ENCODE results near the gene HINFP. TPM values are rescaled to one million over a fixed set of nuclear protein-coding genes. Genes with fewer than 3 reads are reported as not detected.
A peak's percentile ranks its signal among the peaks of the same experiment; 100 is the strongest.
"Not testable (repeated sequence)": the region's sequence is repeated elsewhere in the genome, so short reads cannot be mapped to it uniquely, and the experiment has no call there.

Gene HINFP
- total RNA-seq, 1 experiment from 2014 or later, result 6.7 TPM

- no peak for DNase-seq (ENCODE audit: low read depth in 1 of 2, low spot score in 2 of 2)
- Histone ChIP-seq H3K9me3 (replicated peaks) (no peaks in the 10 kb centered on the region), H3K27ac (no peak overlapping the region), H3K36me3 (no peaks in the 10 kb centered on the region), H3K4me3 (no peak overlapping the region), H3K27me3 (replicated peaks) (no peaks in the 10 kb centered on the region), H3K4me1 (replicated peaks) (peaks cover 12% of the 10 kb centered on the region)
These were observed 3.2 kb upstream of the HINFP start for GRCh38 chr11:119118227-119118626.

GRCh38 chr11:119118946-119119345 is 2.4 kb upstream of the HINFP start:
- no peak for DNase-seq (ENCODE audit: low read depth in 1 of 2, low spot score in 2 of 2)
- no peak overlapping the region for H3K27ac ChIP-seq
- H3K4me1 ChIP-seq (replicated peaks), result peaks cover 12% of the 10 kb centered on the region
- no peaks in the 10 kb centered on the region for H3K36me3 ChIP-seq
- no peak overlapping the region for H3K4me3 ChIP-seq
- H3K27me3 ChIP-seq (replicated peaks), result no peaks in the 10 kb centered on the region
- no peaks in the 10 kb centered on the region for H3K9me3 ChIP-seq (replicated peaks)

DNA sequence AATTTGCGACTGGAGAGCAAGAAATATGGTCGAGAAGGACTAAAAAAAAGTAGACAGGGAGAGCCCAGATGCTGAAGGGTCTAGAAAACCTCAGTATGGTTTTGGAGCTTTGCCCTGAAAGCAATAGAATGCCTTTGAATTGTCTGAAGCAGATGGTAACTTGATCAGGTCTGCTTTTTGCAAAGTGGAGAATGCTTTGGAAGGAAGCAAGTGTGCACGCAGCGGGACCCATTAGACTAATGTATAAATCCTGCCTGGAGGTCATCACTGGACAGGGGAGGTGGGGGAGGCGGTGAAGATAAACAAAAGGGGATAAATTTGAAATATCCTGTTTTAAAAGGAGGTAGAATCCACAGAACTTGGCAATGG is 757 bp upstream of the HINFP start:
- no peak for DNase-seq (ENCODE audit: low read depth in 1 of 2, low spot score in 2 of 2)
- no peaks in the 10 kb centered on the region for H3K9me3 ChIP-seq (replicated peaks)
- H3K4me3 ChIP-seq, result peak overlapping the region; percentile 70

DNA sequence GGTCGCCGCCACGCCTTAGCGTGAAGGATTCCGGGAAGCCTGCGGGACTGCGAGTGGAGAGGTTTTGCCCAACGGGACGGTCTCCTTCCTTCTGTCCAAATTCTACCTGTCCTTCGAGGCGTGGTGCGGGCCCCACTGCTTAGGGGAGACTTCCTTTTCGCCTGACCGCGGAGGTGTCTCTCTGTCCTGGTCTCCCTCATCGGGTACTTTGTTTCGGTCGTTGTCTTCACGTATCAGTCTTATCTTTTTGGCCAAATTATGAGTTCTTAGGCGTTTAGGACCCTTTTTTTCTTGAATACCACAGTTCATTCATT is 388 bp downstream of the HINFP start:
- H3K36me3 ChIP-seq, result no peaks in the 10 kb centered on the region
- H3K9me3 ChIP-seq (replicated peaks), result no peaks in the 10 kb centered on the region
- no peaks in the 10 kb centered on the region for H3K27me3 ChIP-seq (replicated peaks)
- DNase-seq (ENCODE audit: low read depth in 1 of 2, low spot score in 2 of 2), result no peak
- peaks cover 12% of the 10 kb centered on the region for H3K4me1 ChIP-seq (replicated peaks)
- H3K27ac ChIP-seq, result no peak overlapping the region
- H3K4me3 ChIP-seq, result peak overlapping the region; percentile 70

More for the DNA sequence above, 757 bp upstream of the HINFP start:
- Histone ChIP-seq H3K4me1 (replicated peaks) (peaks cover 12% of the 10 kb centered on the region), H3K27ac (peak overlapping the region; percentile 15; the same call in 1 of the 2 replicates), H3K27me3 (replicated peaks) (no peaks in the 10 kb centered on the region), H3K36me3 (no peaks in the 10 kb centered on the region)

DNA sequence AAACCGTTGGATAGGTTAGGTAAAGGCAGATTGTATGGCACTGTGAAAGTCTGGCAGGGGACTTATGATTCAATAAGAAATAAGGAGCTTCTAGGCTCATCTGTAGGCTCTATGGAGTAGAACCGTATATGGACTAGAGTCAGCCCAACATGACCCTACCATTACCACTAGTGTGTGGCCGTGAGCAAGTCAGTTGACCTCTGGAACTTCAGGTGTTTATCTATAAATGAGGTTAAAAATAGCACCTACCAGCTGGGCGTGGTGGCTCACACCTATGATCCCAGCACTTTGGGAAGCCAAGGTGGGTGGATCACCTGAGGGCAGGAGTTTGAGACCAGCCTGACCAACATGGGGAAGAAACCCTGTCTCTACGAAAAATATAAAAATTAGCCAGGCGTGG is 4.4 kb downstream of the HINFP start:
- H3K27ac ChIP-seq, result no peak overlapping the region
- peaks cover 7% of the 10 kb centered on the region for H3K4me1 ChIP-seq (replicated peaks)
- no peaks in the 10 kb centered on the region for H3K36me3 ChIP-seq
- no peak for DNase-seq (ENCODE audit: low read depth in 1 of 2, low spot score in 2 of 2)
- H3K27me3 ChIP-seq (replicated peaks), result no peaks in the 10 kb centered on the region
- no peak overlapping the region for H3K4me3 ChIP-seq
- H3K9me3 ChIP-seq (replicated peaks), result no peaks in the 10 kb centered on the region

DNA sequence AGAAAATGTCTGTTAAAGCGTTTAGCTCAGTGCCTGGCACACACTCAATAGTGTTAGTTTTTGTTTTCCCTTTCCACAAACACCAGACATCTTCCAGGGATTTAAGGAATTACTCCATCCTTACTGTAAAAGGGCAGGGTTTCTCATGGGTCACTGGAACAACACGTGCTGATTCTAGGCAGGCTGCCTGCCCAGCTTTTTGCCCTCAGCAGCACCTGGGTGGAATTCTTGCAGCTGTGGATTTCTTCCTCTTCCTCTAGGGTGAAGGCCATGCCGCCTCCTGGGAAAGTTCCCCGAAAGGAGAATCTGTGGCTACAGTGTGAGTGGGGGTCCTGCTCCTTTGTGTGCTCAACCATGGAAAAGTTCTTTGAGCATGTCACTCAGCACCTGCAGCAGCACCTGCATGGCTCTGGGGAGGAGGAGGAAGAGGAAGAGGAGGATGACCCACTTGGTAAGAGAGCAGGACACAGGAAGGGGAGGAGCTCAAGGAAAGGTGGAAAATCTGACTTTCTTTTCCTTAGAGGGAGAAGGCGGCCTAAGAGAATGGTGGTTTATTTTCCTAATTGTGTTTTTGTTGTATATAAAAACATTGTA is 5.4 kb downstream of the HINFP start:
- H3K27me3 ChIP-seq (replicated peaks), result no peaks in the 10 kb centered on the region
- H3K36me3 ChIP-seq, result no peaks in the 10 kb centered on the region
- H3K4me3 ChIP-seq, result no peak overlapping the region
- H3K4me1 ChIP-seq (replicated peaks), result 0 out of 2 replicates have a peak, but pooled peaks cover 5% of the 10 kb centered on the region
- H3K27ac ChIP-seq, result no peak overlapping the region
- no peak for DNase-seq (ENCODE audit: low read depth in 1 of 2, low spot score in 2 of 2)
- no peaks in the 10 kb centered on the region for H3K9me3 ChIP-seq (replicated peaks)

GRCh38 chr11:119130662-119131061 is 9.3 kb downstream of the HINFP start:
- no peaks in the 10 kb centered on the region for H3K9me3 ChIP-seq (replicated peaks)
- H3K27ac ChIP-seq, result no peak overlapping the region
- no peak for DNase-seq (ENCODE audit: low read depth in 1 of 2, low spot score in 2 of 2)
- 0 out of 2 replicates have a peak, but pooled peaks cover 5% of the 10 kb centered on the region for H3K36me3 ChIP-seq
- no peaks in the 10 kb centered on the region for H3K27me3 ChIP-seq (replicated peaks)
- H3K4me3 ChIP-seq, result no peak overlapping the region
- no peaks in the 10 kb centered on the region for H3K4me1 ChIP-seq (replicated peaks)

- H3K9me3 ChIP-seq (replicated peaks), result no peaks in the 10 kb centered on the region
- no peak overlapping the region for H3K27ac ChIP-seq
- DNase-seq (ENCODE audit: low read depth in 1 of 2, low spot score in 2 of 2), result no peak
- no peak overlapping the region for H3K4me3 ChIP-seq
- no peaks in the 10 kb centered on the region for H3K4me1 ChIP-seq (replicated peaks)
- H3K36me3 ChIP-seq, result 0 out of 2 replicates have a peak, but pooled peaks cover 5% of the 10 kb centered on the region
- no peaks in the 10 kb centered on the region for H3K27me3 ChIP-seq (replicated peaks)
These were observed 13.1 kb downstream of the HINFP start for GRCh38 chr11:119134389-119134978.

DNA sequence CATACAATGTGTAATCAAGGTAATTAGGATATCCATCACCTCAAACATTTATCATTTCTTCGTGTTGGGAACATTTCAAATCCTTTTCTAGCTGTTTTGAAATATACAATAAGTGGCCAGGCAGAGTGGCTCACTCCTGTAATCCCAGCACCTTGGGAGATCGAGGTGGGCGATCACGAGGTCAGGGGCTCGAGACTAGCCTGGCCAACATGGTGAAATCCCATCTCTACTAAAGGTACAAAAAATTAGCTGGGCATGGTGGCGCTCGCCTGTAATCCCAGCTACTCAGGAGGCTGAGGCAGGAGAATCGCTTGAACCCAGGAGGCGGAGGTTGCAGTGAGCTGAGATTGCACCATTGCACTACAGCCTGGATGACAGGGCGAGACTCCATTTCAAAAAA is 17.9 kb downstream of the HINFP start:
- H3K36me3 ChIP-seq; H3K27me3 ChIP-seq (replicated peaks); H3K4me1 ChIP-seq (replicated peaks); H3K4me3 ChIP-seq; DNase-seq (ENCODE audit: low read depth in 1 of 2, low spot score in 2 of 2); H3K27ac ChIP-seq; H3K9me3 ChIP-seq (replicated peaks): not testable (repeated sequence)

DNA sequence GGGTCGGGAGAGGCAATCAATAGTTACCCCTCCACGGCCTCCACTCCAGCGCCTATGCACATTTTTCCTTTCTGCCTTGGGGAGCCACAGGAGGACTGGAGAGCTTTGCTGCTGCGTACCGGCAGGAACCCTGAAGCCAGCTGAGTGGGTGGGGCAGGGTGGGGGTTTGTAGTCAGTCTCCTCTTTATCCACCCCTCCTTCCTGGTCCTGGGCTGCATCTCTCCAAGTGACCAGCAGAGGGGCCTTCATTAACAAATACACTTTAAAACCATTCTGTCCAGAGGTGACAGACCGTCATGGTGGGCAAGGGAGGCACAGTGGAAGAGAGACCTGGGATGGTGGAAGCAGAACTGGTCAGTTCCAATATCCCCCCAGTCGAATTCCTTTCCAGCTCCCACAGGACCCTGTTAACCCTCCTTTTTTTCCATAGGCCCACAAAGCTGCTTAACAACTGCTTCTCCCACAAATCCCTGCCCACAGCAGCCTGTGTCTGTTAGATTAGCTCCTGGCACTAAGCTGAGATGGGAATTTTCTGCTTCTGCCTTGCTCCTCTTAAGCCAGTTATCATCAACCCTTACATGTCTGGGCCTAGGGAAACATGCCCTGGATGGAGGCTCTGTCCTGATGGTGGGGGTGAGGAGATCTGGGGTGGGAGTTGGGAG is 23.6 kb downstream of the HINFP start:
- Histone ChIP-seq H3K4me3 (no peak overlapping the region), H3K27me3 (replicated peaks) (no peaks in the 10 kb centered on the region), H3K27ac (no peak overlapping the region), H3K36me3 (no peaks in the 10 kb centered on the region), H3K4me1 (replicated peaks) (no peaks in the 10 kb centered on the region; the same call in none of the 2 replicates), H3K9me3 (replicated peaks) (no peaks in the 10 kb centered on the region)
- peak; percentile 22 to 64 for DNase-seq (ENCODE audit: low read depth in 1 of 2, low spot score in 2 of 2)

DNA sequence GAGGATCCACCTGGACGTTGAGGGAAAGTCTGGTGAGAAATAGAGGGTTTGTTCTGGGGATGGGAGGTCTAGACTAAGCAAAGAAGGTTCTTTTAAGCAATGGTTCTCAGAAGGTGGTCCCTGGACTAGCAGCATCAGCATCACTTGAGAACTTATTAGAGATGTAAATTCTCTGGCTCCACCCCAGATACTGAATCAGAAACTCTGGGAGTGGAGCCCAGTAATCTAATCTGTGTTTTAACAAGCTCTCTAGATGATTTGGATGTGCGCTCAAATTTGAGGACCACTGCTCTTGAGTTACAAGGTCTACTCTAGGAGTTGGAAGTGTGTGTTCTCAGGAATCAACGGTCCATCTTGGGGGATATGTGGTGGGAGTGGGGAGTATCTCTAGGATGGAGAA is 24.2 kb downstream of the HINFP start:
- Histone ChIP-seq H3K9me3 (replicated peaks) (no peaks in the 10 kb centered on the region), H3K4me3 (no peak overlapping the region), H3K27ac (no peak overlapping the region), H3K27me3 (replicated peaks) (no peaks in the 10 kb centered on the region), H3K36me3 (no peaks in the 10 kb centered on the region), H3K4me1 (replicated peaks) (no peaks in the 10 kb centered on the region; the same call in none of the 2 replicates)
- DNase-seq (ENCODE audit: low read depth in 1 of 2, low spot score in 2 of 2), result no peak

DNA sequence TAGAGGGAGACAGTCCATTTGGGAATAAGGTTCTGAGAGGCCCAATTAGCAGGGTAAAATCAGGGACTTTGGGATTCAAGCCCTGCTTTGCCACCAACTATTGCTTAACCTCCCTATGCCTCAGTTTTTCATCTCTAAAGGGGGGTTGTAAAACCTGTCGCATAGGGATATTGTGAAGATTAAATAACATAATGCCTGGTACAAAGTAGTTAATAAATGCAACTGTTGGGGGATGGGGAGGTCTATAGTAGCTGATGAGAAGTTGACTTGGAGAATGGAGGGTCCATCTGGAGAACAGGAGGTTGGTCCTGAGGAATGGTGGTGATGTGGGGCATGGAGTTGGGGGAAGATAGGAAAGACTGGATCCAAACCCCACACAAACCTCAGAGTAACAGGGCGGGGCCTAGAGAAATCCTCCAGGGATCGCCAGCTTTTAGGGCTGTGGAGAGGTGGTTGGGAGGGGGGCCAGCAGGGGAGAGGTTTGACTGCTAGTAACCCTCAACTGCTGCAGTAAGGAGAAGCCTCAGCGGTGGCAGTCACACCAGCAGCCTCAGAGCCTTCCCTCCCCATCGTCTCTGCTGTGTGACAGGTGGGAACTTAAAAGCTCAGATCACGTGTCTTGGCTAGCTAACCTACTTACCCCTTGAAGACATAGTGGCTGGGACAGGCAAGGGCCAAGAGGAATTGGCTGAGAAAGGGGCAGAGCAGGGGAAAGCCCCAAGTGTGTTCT is 26.4 kb downstream of the HINFP start:
- H3K9me3 ChIP-seq (replicated peaks), result no peaks in the 10 kb centered on the region
- DNase-seq (ENCODE audit: low read depth in 1 of 2, low spot score in 2 of 2), result no peak
- no peaks in the 10 kb centered on the region for H3K27me3 ChIP-seq (replicated peaks)
- H3K27ac ChIP-seq, result no peak overlapping the region
- no peaks in the 10 kb centered on the region for H3K36me3 ChIP-seq
- H3K4me3 ChIP-seq, result no peak overlapping the region
- H3K4me1 ChIP-seq (replicated peaks), result no peaks in the 10 kb centered on the region; the same call in none of the 2 replicates

DNA sequence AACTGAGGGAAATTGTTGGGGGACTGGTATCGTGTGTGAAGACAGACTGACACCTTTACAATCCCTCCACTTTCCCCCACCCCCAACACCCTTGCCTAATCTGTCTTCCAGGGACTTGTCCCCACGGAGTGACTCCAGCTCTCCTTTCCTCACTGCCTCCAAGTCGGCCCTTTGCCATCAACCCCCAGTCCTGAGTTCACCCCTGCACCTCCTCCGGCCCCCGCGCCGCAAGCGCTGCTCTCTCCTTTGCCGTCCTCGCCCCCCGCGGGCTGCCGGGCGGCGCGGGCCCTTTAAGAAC is 27.3 kb downstream of the HINFP start:
- Histone ChIP-seq H3K36me3 (no peaks in the 10 kb centered on the region), H3K27me3 (replicated peaks) (no peaks in the 10 kb centered on the region), H3K27ac (no peak overlapping the region), H3K9me3 (replicated peaks) (no peaks in the 10 kb centered on the region), H3K4me1 (replicated peaks) (no peaks in the 10 kb centered on the region; the same call in none of the 2 replicates), H3K4me3 (peak overlapping the region; percentile 42)
- DNase-seq (ENCODE audit: low read depth in 1 of 2, low spot score in 2 of 2), result peak in 1 of 2 experiments; percentile 6
